GM21576 (cell line): Measurements from ENCODE around the gene SLC25A13.

ENCODE experiments used
- ATAC-seq: cut with Tn5 transposase; IDR thresholded peaks from one replicate; pipeline ENCODE4 v1.9.1; 2021; ENCODE audit warnings: mild to moderate bottlenecking, moderate library complexity; ENCODE audit not compliant: unreplicated experiment

SLC25A13 gene

DNA sequence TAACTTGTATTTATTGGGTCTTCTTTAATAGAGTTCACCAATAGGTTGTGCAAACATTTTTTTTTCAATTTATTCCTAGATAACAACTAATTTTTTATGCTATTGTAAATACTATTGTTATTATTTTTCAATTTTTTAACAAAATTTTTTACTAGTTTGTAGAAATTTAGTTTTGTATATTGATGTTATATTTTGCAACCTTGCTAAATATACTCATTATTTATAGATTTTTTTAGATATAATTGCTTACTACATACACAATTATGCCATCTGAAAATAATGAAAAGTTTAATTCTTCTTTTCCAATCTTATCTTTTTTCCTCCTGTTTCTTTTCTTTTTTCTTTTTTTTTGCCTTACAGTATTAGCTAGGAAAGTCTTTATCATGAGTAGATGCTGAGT is 216.9 kb downstream of the SLC25A13 start:
- no peak for ATAC-seq

DNA sequence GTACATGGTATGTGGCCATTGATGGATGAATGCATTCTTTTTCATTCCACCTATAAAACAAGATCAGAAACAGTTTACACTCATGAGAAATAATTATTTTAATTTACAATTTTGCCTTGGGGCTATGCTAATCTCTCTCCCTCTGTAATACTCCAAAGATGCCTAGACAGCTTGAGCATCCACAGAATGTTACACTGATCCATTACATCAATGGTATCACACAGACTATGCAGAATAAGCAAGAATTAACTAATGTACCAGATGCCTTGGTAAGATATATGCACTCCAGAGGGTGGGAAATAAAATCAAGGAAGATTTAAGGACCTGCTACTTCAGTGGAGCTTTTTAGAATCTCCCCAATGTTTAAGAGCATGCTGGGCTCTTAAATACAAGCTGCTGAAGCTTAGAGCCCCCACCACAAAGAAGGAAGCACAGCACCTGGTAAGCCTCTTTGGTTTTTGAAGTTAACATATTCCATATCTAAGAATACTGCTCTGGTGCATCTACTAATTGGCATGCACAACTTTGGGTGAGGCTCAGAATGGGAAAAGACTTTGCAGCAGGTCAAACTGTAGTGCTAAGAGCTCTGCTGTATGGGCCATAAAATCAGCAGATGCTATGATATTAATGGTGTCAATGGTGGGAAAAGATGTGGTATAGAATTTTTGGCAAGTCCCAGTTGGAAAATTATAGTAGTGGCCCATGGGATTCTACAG is 219.6 kb downstream of the SLC25A13 start:
- ATAC-seq = no peak

DNA sequence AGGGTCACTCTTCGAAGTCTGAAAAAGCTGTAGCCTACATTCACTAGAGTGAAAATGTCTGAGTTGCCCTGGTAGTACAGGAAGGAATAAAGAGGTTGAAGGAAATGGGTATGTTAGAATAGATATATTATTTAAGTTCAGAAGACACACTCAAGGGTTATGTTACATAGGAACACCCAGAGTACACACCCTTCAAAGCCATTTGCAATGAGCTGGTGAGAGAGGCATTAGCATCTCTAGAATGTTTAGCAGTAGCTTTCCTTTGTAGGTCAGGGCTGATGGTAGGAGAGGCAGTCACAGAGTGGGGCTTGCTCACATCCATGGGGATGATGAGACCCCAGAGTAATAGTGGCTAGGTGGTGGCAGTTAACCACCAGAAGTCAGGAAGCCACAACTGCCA is 221.2 kb downstream of the SLC25A13 start:
- ATAC-seq = no peak

DNA sequence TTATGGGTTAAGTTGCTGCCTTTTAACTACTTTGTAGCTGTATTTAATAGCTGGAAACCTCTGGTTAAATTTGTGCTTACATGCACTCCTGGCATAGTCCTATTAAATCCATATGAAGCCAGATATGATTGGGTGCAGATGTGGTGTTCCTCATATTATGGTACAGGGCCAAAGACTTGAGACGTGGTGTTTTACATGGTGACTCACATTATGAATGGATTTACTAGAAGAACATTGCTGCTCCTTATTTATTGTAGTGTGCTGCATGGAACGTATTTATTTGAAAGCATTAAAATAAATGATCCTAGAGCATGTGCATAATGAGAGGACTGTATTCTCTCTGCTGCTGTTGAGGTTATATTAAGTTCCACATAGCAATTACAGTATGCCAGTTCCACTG is 224.1 kb downstream of the SLC25A13 start:
- ATAC-seq = no peak

DNA sequence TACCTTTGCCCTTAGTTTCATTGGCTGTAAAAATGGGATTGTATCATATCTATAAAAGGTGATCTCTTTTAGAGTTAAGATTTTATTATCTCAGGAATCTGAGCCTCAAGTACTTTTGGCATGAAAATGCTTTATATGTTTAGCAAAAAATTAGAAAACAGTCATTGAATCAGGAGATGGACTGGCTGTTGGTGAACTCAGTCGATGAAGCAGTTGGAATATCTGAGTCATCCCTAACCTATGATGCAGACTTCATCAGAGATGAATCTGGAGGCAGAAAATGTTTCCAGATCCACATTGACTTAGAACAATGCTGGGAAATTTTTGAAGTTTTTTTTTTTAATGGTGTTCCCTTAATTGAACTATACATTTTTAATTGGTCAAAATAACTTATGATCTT is 228.5 kb downstream of the SLC25A13 start:
- ATAC-seq = no peak

- no peak for ATAC-seq
Observed at GRCh38 chr7:96090756-96091155, 231.1 kb downstream of the SLC25A13 start.

- ATAC-seq = no peak
Observed at GRCh38 chr7:96089511-96089910, 232.4 kb downstream of the SLC25A13 start.

- ATAC-seq = no peak
Observed at GRCh38 chr7:96088579-96088978, 233.3 kb downstream of the SLC25A13 start.

DNA sequence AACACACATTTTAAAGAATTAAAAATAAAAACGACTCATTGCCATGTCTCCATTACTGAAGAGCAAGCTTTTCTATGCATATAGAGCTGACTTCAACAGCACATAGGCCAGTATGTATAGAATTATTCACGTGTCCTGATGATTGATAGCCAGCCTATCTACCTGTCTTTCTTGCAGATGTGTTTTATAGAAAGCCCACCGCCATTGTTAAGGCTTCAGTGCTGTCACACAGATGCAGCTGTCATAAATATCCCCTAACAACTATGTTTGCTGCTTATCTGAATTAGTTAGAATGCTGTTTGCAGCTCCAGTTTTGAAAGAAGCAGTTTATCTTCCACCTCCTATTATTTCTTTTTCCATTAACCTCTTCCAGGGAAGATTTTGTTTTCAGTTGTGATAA is 235.9 kb downstream of the SLC25A13 start:
- ATAC-seq = no peak

- ATAC-seq = no peak
Observed at GRCh38 chr7:96084881-96085553, 236.9 kb downstream of the SLC25A13 start.

DNA sequence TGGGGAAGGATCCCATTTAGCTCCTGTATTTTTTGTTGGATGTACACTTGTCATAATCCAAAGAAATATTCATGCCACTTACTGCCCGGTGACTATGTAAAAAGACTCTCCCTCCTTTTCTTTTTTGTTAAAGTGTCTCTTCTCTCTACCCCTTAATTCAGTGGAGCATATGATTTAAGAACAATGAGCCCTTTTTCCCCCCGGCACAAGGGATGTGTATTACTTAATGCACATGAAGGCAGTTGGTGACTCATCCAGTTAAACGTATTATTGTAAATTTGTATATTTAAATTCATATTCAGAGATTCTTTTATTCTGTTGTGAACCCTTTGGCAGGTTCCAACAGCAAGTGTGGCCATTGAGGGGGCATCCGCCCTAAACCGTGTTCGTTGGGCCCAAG is 241.9 kb downstream of the SLC25A13 start:
- ATAC-seq = no peak

DNA sequence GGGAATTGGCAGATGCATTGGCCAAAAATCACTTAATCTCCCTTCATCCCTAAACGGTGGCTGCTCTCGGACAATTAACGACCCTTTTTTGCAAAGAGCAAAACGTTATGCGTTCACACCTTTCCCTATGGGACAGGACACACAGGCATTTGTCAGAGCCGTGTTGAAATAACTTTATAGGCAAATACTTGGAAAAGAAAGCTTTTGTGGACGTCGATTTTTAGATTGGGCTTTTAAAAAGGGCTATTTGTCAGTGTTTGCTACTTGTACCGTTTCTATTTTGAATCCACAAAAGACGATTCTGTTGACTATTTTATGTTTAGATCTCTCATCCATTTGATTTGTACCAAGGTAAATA is 245.6 kb downstream of the SLC25A13 start:
- ATAC-seq = no peak

- peak; percentile 85 for ATAC-seq
Observed at GRCh38 chr7:96075510-96076349, 246.2 kb downstream of the SLC25A13 start.

DNA sequence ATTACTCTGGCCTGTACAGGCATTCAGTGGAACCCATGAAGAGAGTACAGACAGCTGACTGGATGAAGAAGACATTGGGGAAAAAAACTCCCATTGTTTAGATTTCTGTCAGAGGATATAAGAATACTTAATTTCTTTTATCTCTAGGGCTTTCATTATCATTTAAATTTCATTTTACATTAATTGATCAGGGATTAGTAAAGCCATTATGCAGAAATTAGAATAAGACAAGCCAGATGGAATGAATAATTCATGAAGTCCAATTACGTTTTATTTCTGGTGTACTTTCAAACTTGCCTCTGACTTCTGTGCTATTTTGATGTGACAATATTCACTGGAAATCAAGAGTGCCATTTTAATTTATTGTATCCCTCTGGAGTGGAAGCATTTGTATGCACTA is 247.0 kb downstream of the SLC25A13 start:
- ATAC-seq = no peak
